NCI-H1092 (cell line): ENCODE data around the gene MUC5AC.
"Not testable (repeated sequence)": the region's sequence is repeated elsewhere in the genome, so short reads cannot be mapped to it uniquely, and the experiment has no call there.

Source experiments
- DNase-seq: peaks from one replicate; lab custom pipeline; 2025; lab: John Stamatoyannopoulos, UW

The MUC5AC gene

DNA sequence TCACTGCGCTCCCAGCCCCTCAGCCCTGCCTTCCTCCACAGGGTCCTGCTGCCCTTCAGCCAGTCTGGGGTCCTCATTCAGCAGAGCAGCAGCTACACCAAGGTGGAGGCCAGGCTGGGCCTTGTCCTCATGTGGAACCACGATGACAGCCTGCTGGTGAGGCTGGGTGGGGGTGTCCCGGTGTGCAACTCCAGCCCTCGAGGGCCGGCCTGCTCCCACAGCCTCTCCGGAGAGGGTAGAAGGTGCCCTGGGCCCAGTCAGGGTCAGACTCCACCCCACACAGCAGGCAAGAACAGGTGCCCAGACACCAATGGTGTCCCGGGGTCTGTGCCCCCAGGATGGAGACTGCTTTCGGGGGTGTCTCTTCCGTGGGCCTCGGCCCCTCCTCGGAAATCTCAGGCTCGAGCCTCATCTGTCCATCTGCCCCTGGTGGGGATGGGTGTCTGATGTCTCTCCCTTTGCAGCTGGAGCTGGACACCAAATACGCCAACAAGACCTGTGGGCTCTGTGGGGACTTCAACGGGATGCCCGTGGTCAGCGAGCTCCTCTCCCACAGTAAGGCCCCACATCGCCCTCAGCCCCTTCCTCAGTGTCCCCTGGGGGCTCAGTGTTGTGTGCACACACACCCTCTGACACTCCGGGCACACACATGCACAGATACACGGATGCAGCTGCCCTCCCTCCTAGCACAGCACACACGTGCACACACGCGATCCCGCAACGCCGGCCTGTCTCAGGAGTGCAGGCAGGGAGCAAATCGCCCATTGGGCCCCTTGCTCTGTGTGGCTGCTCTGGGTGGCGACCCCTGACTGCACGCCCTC lies 4.9 kb downstream of the MUC5AC start:
- DNase-seq = no peak

DNA sequence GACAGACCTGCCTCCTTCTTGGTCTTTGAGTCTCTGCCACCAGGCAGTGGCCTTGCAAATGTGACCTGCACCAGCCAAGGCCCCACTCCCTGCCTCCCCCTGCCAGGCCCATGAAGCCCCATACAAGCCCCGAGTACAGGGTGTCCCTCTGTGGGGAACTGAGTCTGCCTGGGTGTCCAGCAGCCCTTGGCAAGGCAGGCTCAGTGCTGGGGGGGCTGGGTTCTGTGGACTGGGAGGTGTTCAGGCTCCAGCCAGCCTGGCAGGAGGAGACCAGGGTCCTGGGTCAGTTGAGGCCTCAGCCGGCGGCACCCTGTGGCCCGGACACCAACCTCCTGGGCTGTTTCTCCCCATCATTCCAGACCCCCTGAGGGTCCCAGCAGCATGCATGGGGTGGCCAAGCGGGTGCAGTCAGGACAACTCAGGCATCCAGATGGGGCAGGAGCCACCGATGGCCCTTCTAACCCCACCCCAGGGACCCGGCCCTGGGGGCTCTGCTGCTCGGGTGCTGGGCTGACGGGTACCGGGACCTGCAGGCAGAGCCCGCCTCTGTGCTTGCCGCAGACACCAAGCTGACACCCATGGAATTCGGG lies 5.7 kb downstream of the MUC5AC start:
- DNase-seq = no peak

GRCh38 chr11:1163911-1164735 lies 6.4 kb downstream of the MUC5AC start:
- no peak for DNase-seq

DNA sequence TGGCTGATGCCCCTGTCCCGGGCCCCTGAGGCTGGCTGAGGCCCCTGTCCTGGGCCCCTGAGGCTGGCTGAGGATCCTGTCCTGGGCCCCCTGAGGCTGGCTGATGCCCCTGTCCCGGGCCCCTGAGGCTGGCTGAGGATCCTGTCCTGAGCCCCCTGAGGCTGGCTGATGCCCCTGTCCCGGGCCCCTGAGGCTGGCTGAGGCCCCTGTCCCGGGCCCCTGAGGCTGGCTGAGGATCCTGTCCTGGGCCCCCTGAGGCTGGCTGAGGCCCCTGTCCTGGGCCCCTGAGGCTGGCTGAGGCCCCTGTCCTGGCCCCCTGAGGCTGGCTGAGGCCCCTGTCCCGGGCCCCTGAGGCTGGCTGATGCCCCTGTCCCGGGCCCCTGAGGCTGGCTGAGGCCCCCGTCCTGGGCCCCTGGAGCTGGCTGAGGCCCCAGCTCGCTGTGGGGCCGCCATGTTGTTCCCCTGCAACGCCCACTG lies 7.1 kb downstream of the MUC5AC start:
- DNase-seq = not testable (repeated sequence)

DNA sequence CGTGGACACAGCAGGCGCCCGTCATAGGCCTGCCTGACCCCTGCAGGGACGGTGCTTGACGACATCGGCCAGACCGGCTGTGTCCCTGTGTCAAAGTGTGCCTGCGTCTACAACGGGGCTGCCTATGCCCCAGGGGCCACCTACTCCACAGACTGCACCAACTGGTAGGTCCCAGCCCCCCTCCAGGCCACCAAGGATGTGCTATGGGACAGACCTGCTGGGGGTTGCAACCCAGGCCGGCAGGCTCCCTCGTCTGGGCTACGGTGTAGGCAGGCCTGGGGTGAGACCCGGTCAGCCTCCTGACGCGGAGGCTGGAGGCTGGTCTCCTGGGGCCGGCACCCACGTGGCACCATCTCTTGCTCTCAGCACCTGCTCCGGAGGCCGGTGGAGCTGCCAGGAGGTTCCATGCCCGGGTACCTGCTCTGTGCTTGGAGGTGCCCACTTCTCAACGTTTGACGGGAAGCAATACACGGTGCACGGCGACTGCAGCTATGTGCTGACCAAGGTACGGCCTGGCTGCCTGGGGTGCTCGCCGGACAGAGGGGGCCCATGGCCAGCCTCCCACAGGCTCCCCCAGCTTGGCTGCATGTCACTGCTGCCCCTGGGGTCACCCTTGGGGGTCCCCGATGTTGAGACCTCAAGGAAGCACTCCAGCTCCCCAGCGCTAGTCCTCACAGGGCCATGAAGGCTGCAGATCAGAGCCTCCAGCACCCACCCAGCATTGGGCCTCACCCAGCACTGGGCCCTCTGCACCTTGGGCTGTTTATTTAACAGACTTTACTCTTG lies 7.7 kb downstream of the MUC5AC start:
- no peak for DNase-seq

GRCh38 chr11:1167256-1167655 lies 9.5 kb downstream of the MUC5AC start:
- DNase-seq = no peak

GRCh38 chr11:1167751-1168231 lies 10.0 kb downstream of the MUC5AC start:
- DNase-seq = no peak

DNA sequence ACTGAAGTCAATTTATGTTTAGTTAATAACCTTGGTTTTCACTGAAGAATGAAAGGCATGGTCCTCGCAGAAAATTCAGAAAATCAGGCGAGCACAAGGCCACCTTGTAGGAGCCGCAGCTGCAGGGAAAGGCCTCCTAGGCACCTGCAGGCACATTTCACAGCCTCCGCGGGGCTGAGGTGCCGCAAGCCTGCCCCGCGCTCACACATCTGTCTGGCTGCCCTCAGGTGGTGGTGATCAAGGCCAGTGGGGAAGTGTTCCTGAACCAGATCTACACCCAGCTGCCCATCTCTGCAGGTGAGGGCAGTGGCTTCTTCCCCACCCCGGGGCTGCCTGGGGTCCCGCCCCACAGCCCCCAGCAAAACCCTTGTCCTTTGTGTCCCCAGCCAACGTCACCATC lies 10.5 kb downstream of the MUC5AC start:
- no peak for DNase-seq

DNA sequence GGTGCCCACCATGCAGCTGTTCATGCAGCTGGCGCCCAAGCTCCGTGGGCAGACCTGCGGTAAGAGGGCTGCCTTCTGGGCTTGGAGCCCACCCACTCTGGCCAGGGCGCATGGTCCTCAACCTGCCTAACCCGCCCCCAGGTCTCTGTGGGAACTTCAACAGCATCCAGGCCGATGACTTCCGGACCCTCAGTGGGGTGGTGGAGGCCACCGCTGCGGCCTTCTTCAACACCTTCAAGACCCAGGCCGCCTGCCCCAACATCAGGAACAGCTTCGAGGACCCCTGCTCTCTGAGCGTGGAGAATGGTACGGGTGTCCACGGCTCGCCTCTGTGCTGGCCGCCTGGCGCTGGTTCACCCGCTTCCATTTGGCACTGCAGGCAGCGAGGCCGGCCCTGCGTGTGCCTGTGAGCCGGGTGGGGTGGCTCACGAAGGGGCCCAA lies 11.0 kb downstream of the MUC5AC start:
- no peak for DNase-seq

GRCh38 chr11:1171223-1171984 lies 13.7 kb downstream of the MUC5AC start:
- DNase-seq = no peak

- no peak for DNase-seq
Observed at GRCh38 chr11:1171985-1172728, 14.4 kb downstream of the MUC5AC start.

DNA sequence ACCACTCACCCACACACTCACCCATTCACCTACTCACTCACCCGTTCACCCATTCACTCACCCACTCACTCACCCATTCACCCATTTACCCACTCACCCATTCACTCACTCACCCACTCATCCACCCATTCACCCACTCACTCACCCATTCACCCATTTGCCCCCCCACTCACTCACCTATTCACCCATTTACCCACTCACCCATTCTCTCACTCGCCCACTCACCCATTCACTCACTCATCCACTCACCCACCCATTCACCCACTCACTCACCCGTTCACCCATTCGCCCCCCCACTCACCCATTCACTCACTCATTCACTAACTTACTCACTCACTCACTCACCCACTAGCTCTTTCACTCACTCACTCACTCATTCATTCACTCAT lies 15.0 kb downstream of the MUC5AC start:
- no peak for DNase-seq

DNA sequence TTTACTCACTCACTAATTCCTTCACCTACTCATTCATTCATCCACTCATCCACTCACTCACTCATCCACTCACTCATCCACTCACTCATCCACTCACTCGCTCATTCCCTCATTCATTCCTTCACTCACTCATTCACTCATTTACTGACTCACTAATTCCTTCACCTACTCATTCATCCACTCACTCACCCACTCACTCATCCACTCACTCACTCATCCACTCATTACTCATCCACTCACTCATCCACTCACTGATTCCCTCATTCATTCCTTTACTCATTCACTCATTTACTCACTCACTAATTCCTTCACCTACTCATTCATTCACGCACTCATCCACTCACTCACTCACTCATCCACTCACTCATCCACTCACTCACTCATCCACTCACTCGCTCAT lies 15.6 kb downstream of the MUC5AC start:
- not testable (repeated sequence) for DNase-seq

- no peak for DNase-seq
Observed at GRCh38 chr11:1174441-1175370, 17.0 kb downstream of the MUC5AC start.

DNA sequence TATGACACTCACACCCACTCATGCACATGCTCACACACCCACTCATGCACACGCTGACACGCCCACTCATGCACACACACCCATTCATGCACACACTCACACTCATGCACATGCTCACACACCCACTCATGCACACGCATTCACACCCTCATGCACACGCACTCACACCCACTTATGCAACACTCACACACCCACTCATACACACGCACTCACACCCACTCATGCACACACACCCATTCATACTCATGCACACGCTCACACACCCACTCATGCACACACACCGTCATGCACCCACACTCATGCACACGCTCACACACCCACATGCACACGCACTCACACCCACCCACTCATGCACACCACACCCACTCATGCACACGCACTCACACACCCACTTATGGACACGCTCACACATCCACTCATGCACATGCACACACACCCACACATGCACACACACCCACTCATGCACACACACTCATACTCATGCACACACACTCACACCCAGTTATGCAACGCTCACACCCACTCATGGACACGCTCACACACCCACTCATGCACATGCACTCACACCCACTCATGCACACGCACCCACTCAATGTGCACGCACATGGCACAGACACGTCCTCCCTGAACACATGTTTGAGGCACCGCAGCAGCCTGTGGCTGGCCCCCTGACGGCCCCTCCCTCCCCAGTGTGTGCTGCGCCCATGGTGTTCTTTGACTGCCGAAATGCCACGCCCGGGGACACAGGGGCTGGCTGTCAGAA lies 17.9 kb downstream of the MUC5AC start:
- DNase-seq = no peak

- DNase-seq = no peak
Observed at GRCh38 chr11:1176224-1177019, 18.7 kb downstream of the MUC5AC start.

DNA sequence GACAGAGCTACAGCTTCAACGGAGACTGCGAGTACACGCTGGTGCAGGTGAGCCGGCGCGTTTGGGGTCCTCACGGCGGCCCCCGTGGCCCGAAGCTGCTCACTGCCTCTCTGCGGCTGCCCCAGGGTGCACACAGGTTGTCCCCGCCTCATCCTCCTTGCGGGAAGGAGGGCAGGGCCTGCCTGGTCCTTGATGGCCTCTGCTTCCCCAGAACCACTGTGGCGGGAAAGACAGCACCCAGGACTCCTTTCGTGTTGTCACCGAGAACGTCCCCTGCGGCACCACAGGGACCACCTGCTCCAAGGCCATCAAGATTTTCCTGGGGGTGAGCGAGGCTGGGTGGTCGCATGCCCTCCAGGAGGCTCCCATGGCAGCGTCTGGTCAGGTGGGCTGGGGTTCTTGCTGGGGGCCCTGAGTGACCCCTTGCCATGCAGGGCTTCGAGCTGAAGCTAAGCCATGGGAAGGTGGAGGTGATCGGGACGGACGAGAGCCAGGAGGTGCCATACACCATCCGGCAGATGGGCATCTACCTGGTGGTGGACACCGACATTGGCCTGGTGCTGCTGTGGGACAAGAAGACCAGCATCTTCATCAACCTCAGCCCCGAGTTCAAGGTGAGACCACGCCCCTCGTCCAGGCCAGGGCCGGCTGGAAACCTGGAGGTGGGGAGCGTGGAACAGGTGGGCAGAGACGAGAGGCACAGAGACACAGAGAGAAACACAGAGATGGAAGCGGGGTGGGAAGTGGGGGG lies 19.4 kb downstream of the MUC5AC start:
- DNase-seq = no peak
